K562 (cell line): ENCODE results near the gene NAT10.

Experiments
- CHD1 ChIP-seq: fragments of 200-600 bp; sonication (generic); IDR thresholded peaks from one replicate; pipeline ENCODE4 v1.6.1; 2012; ENCODE audit warnings: mild to moderate bottlenecking, moderate library complexity, low read length, inconsistent platforms
- ELF4 ChIP-seq: fragments of 450-650 bp; formaldehyde crosslinking; IDR thresholded peaks from 2 replicates; pipeline ENCODE4 v1.4.0; 2022; ENCODE audit warnings: missing genetic modification characterization
- SAP30 ChIP-seq: fragments of 200-600 bp; sonication (generic); IDR thresholded peaks from 2 replicates; pipeline ENCODE4 v1.6.1; 2012; ENCODE audit warnings: borderline replicate concordance, low read depth, mild to moderate bottlenecking, moderate library complexity, low read length, control low read depth, inconsistent platforms; ENCODE audit not compliant: insufficient read depth, poor library complexity, severe bottlenecking
- SNIP1 ChIP-seq: fragments of 450-650 bp; IDR thresholded peaks from 2 replicates; pipeline ENCODE4 v1.7.1; 2017; ENCODE audit warnings: low read depth, mild to moderate bottlenecking
- ZNF239 ChIP-seq: fragments of 250-450 bp; sonication (Bioruptor Pico); IDR thresholded peaks from 2 replicates; pipeline ENCODE4 v1.4.0; 2020; ENCODE audit warnings: mild to moderate bottlenecking
- ZNF274 ChIP-seq: IDR thresholded peaks from 2 replicates; pipeline ENCODE4 v1.6.1; 2011; ENCODE audit warnings: low read depth, mild to moderate bottlenecking, low read length, moderate library complexity, borderline replicate concordance
- ZSCAN32 ChIP-seq: fragments of 450-650 bp; formaldehyde crosslinking; IDR thresholded peaks from 2 replicates; pipeline ENCODE4 v1.4.0; 2020; ENCODE audit warnings: mild to moderate bottlenecking, moderate library complexity
- TF ChIP-seq, protein P1 (sequence below), 3 experiments: IDR thresholded peaks in 2 of 3; conservative IDR thresholded peaks in 1 of 3; 2 replicates each; pipeline ENCODE4 v1.5.1; 2011 to 2012; ENCODE audit warnings: low read length in 3 of 3, mild to moderate bottlenecking in 3 of 3, control low read depth in 2 of 3, improper control_type of control experiment in 1 of 3, inconsistent platforms in 1 of 3, low read depth in 1 of 3, mixed read lengths in 1 of 3, moderate library complexity in 1 of 3; ENCODE audit not compliant: insufficient read depth in 2 of 3

DNA sequence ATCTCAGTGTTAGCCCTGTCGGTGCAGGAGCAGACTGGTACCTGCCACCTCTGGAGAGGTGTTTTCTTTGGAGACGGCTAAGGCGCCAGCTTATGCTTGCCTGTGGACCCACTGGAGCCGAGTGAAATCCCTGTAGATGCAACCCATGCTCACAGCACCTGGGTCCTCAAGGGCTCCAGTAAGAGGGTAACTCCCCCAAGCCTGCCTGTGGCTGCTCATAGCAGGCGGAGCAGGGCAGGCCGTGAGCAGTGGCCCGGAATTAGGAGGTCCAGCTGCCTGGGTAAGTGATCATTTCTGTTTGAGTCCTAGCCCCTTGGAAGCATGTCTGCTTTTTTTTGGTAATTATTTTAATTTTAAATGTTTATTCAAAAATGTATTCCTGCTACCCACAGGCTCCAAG, 43.8 kb downstream of the NAT10 start:
- no peak for TF ChIP-seq ZSCAN32
- TF ChIP-seq, protein P1, sequence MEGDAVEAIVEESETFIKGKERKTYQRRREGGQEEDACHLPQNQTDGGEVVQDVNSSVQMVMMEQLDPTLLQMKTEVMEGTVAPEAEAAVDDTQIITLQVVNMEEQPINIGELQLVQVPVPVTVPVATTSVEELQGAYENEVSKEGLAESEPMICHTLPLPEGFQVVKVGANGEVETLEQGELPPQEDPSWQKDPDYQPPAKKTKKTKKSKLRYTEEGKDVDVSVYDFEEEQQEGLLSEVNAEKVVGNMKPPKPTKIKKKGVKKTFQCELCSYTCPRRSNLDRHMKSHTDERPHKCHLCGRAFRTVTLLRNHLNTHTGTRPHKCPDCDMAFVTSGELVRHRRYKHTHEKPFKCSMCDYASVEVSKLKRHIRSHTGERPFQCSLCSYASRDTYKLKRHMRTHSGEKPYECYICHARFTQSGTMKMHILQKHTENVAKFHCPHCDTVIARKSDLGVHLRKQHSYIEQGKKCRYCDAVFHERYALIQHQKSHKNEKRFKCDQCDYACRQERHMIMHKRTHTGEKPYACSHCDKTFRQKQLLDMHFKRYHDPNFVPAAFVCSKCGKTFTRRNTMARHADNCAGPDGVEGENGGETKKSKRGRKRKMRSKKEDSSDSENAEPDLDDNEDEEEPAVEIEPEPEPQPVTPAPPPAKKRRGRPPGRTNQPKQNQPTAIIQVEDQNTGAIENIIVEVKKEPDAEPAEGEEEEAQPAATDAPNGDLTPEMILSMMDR (IDR thresholded peaks at IDR 0.05 in 2 of 3, conservative IDR thresholded peaks at IDR 0.05 in 1 of 3; ENCODE audit: insufficient read depth in 2 of 3, low read depth in 1 of 3, low read length in 3 of 3) = no peak
- TF ChIP-seq CHD1 = no peak
- no peak for TF ChIP-seq ZNF274
- TF ChIP-seq SAP30 = no peak
- no peak for TF ChIP-seq ZNF239
- no peak for TF ChIP-seq SNIP1
- TF ChIP-seq ELF4 (CRISPR knock-in tag) = no peak
